ENCODE measurements around the gene SHANK1. TPM values are rescaled to one million over a fixed set of nuclear protein-coding genes. Genes with fewer than 3 reads are reported as not detected.

Gene SHANK1
- total and polyA plus RNA-seq, 12 donors, result 1.5 to 22.6 (median 9.0) TPM

GRCh38 chr19:50708179-50708879, 11.3 kb downstream of the SHANK1 start:
- Histone ChIP-seq H3K4me3 (no peak overlapping the region), H3K9me3 (replicated peaks in 1 of 3) (no peaks in the 10 kb centered on the region), H3K36me3 (replicated peaks in 1 of 2) (no peaks in the 10 kb centered on the region), H3K4me1 (replicated peaks in 1 of 2) (no peaks in the 10 kb centered on the region), H3K27me3 (no peaks in the 10 kb centered on the region), H3K27ac (no peak overlapping the region)
- WGBS, 4 donors, result 73 to 80% (median 77%) methylated on average over 12 of the region's 12 CpGs
- TF ChIP-seq CTCF (IDR thresholded peaks at IDR 0.05), result no peak
- intact Hi-C loops (cut with DNase I), result loop anchor here in 1 of 2 donors (5.0 kb wide), 1 partner anchor 74 kb away; no protein-coding TSS in a partner anchor
- DNase-seq, result no peak

GRCh38 chr19:50706387-50706786, 13.2 kb downstream of the SHANK1 start:
- DNase-seq, result no peak
- Histone ChIP-seq H3K27ac (no peak overlapping the region), H3K9me3 (replicated peaks in 1 of 3) (no peaks in the 10 kb centered on the region), H3K27me3 (no peaks in the 10 kb centered on the region), H3K4me1 (replicated peaks in 1 of 2) (no peaks in the 10 kb centered on the region), H3K4me3 (no peak overlapping the region), H3K36me3 (replicated peaks in 1 of 2) (no peaks in the 10 kb centered on the region)
- intact Hi-C loops (cut with DNase I), result loop anchor here in 1 of 2 donors (5.0 kb wide), 1 partner anchor 76 kb away; no protein-coding TSS in a partner anchor
- TF ChIP-seq POLR2A (IDR thresholded peaks at IDR 0.05) (no peak), CTCF (IDR thresholded peaks at IDR 0.05) (no peak)
- WGBS, 4 donors, result 66 to 80% (median 74%) methylated on average over 4 to 5 of the region's 5 CpGs

GRCh38 chr19:50705422-50706019, 14.1 kb downstream of the SHANK1 start:
- Histone ChIP-seq H3K9me3 (replicated peaks in 1 of 3) (no peaks in the 10 kb centered on the region), H3K27me3 (no peaks in the 10 kb centered on the region), H3K27ac (no peak overlapping the region), H3K4me1 (replicated peaks in 1 of 2) (no peaks in the 10 kb centered on the region), H3K4me3 (no peak overlapping the region), H3K36me3 (replicated peaks in 1 of 2) (no peaks in the 10 kb centered on the region)
- 34 to 47% (median 36%) methylated on average over 7 to 9 of the region's 9 CpGs for WGBS, 4 donors
- intact Hi-C loops (cut with DNase I), result loop anchor here in 1 of 2 donors (5.0 kb wide), 1 partner anchor 77 kb away; no protein-coding TSS in a partner anchor
- DNase-seq, result peak in 6 of 7 donors; percentile 48 to 62 (median 58)
- TF ChIP-seq POLR2A (IDR thresholded peaks at IDR 0.05) (no peak), CTCF (IDR thresholded peaks at IDR 0.05) (peak; percentile 52 to 77 (median 69))

GRCh38 chr19:50703915-50704796, 15.4 kb downstream of the SHANK1 start:
- TF ChIP-seq CTCF (IDR thresholded peaks at IDR 0.05) (peak in 1 of 6 experiments; percentile 10), POLR2A (IDR thresholded peaks at IDR 0.05) (no peak)
- no peaks in the 10 kb centered on the region for H3K9me3 ChIP-seq (replicated peaks in 1 of 3)
- no peaks in the 10 kb centered on the region for H3K36me3 ChIP-seq (replicated peaks in 1 of 2)
- 47 to 57% (median 52%) methylated on average over 22 of the region's 22 CpGs for WGBS, 4 donors
- H3K4me1 ChIP-seq (replicated peaks in 1 of 2), result no peaks in the 10 kb centered on the region
- no peaks in the 10 kb centered on the region for H3K27me3 ChIP-seq
- H3K27ac ChIP-seq, result no peak overlapping the region
- intact Hi-C loops (cut with DNase I), result loop anchor here in 1 of 2 donors (5.0 kb wide), 1 partner anchor 78 kb away; no protein-coding TSS in a partner anchor
- DNase-seq, result no peak
- H3K4me3 ChIP-seq, result no peak overlapping the region
